GM21528 (cell line): ENCODE data around the gene MELTF.
A peak's percentile ranks its signal among the peaks of the same experiment; 100 is the strongest.
"Not testable (repeated sequence)": the region's sequence is repeated elsewhere in the genome, so short reads cannot be mapped to it uniquely, and the experiment has no call there.

ENCODE experiments used
- ATAC-seq: cut with Tn5 transposase; IDR thresholded peaks from one replicate; pipeline ENCODE4 v1.9.1; 2021; ENCODE audit warnings: mild to moderate bottlenecking, moderate library complexity; ENCODE audit not compliant: unreplicated experiment, low FRiP score

The MELTF gene

GRCh38 chr3:197029511-197030167 lies at the start of gene MELTF:
Gene MELTF, minus strand, starts transcription at chr3:197029817. Its CDS starts 115 bp downstream, at chr3:197029702.
- ATAC-seq, result peak; percentile 86

GRCh38 chr3:197076415-197076814 lies 46.8 kb upstream of the MELTF start:
- ATAC-seq, result no peak

GRCh38 chr3:197068077-197068476 lies 38.5 kb upstream of the MELTF start:
- ATAC-seq, result no peak

- no peak for ATAC-seq
Measured at GRCh38 chr3:197064771-197065170, 35.2 kb upstream of the MELTF start.

GRCh38 chr3:197062446-197062845 lies 32.8 kb upstream of the MELTF start:
- ATAC-seq, result no peak

- not testable (repeated sequence) for ATAC-seq
Measured at GRCh38 chr3:197051637-197052036, 22.0 kb upstream of the MELTF start.

- ATAC-seq, result no peak
Measured at GRCh38 chr3:197050511-197050910, 20.9 kb upstream of the MELTF start.

- ATAC-seq, result no peak
Measured at GRCh38 chr3:197042539-197042938, 12.9 kb upstream of the MELTF start.

GRCh38 chr3:197041875-197042488 lies 12.4 kb upstream of the MELTF start:
- ATAC-seq, result no peak

- ATAC-seq, result no peak
Measured at GRCh38 chr3:197040658-197041057, 11.0 kb upstream of the MELTF start.

GRCh38 chr3:197038679-197039462 lies 9.3 kb upstream of the MELTF start:
- ATAC-seq, result no peak

- ATAC-seq, result no peak
Measured at GRCh38 chr3:197035577-197035976, 6.0 kb upstream of the MELTF start.

GRCh38 chr3:197034778-197035177 lies 5.2 kb upstream of the MELTF start:
- not testable (repeated sequence) for ATAC-seq

- ATAC-seq, result not testable (repeated sequence)
Measured at GRCh38 chr3:197033764-197034163, 4.1 kb upstream of the MELTF start.

GRCh38 chr3:197031315-197032285 lies 2.0 kb upstream of the MELTF start:
- no peak for ATAC-seq

GRCh38 chr3:197030379-197031314 lies 1.0 kb upstream of the MELTF start:
- no peak for ATAC-seq

- ATAC-seq, result peak; percentile 37
Measured at GRCh38 chr3:197028728-197029510, 698 bp downstream of the MELTF start.

- ATAC-seq, result no peak
Measured at GRCh38 chr3:197027896-197028727, 1.5 kb downstream of the MELTF start.
